GM19395 (cell line): ENCODE results near the gene GAS7.
A peak's percentile ranks its signal among the peaks of the same experiment; 100 is the strongest.
"Not testable (repeated sequence)": the region's sequence is repeated elsewhere in the genome, so short reads cannot be mapped to it uniquely, and the experiment has no call there.

Source experiments
- ATAC-seq: cut with Tn5 transposase; IDR thresholded peaks from one replicate; pipeline ENCODE4 v1.9.1; 2021; ENCODE audit warnings: mild to moderate bottlenecking, moderate library complexity; ENCODE audit not compliant: unreplicated experiment

GAS7 gene

GRCh38 chr17:10032118-10032852 lies 166.1 kb downstream of the GAS7 start:
- no peak for ATAC-seq

GRCh38 chr17:10031606-10032005 lies 166.8 kb downstream of the GAS7 start:
- no peak for ATAC-seq

GRCh38 chr17:10031127-10031526 lies 167.3 kb downstream of the GAS7 start:
- ATAC-seq, result no peak

- no peak for ATAC-seq
Measured at GRCh38 chr17:10029129-10029528, 169.3 kb downstream of the GAS7 start.

- no peak for ATAC-seq
Measured at GRCh38 chr17:10025976-10026901, 172.2 kb downstream of the GAS7 start.

- no peak for ATAC-seq
Measured at GRCh38 chr17:10025224-10025623, 173.2 kb downstream of the GAS7 start.

DNA sequence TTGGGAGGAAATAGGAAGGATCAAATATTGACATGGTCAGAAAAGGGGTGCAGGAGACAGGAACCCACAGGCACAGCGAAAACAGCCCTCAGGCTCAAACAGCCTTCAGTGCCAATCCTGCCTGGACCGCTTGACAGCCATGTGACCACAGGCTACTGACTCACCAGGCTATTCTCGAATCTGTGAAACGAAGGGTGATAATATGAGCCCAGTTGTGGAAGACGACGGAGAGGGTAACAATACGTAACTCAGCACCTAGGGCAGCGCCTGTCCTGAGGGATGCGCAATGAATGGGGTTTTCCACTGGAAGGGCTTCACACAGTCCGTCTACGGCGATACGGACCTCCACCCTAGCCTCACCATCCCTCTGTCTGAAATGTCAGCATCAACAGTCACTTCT lies 176.0 kb downstream of the GAS7 start:
- no peak for ATAC-seq

- ATAC-seq, result no peak
Measured at GRCh38 chr17:10021272-10021984, 177.0 kb downstream of the GAS7 start.

DNA sequence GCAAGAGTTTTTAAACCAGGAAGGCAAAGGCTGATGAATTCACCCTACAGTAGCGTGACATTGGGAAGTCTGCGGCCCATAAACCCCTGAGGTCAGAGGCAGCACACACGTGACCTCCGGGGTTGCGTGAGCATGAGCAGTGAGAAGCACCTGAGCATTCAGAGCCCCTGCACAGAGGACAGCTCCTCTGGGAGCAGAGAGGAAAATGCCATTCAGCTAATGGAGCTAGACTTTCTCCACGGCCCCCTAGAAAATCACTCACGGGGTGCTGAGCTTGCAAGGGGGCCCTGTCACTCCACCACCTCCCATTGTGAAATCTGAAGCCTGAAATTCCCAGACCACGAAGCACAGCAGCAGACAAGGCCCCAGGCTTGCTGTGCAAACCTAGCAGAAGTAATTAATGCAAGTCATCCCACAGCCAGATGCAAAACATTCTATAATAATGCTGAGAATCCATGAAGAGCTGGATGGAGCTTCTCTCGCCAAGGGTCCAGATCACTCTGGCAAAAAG lies 178.4 kb downstream of the GAS7 start:
- no peak for ATAC-seq

- peak; percentile 68 for ATAC-seq
Measured at GRCh38 chr17:10018461-10018891, 179.9 kb downstream of the GAS7 start.

GRCh38 chr17:10016958-10017570 lies 181.3 kb downstream of the GAS7 start:
- not testable (repeated sequence) for ATAC-seq

- peak; percentile 73 for ATAC-seq
Measured at GRCh38 chr17:10013365-10014112, 184.9 kb downstream of the GAS7 start.

- no peak for ATAC-seq
Measured at GRCh38 chr17:10010752-10011151, 187.7 kb downstream of the GAS7 start.

- no peak for ATAC-seq
Measured at GRCh38 chr17:10003705-10004104, 194.7 kb downstream of the GAS7 start.

- ATAC-seq, result not testable (repeated sequence)
Measured at GRCh38 chr17:10002567-10003360, 195.6 kb downstream of the GAS7 start.

GRCh38 chr17:10001306-10001873 lies 197.0 kb downstream of the GAS7 start:
- ATAC-seq, result no peak

DNA sequence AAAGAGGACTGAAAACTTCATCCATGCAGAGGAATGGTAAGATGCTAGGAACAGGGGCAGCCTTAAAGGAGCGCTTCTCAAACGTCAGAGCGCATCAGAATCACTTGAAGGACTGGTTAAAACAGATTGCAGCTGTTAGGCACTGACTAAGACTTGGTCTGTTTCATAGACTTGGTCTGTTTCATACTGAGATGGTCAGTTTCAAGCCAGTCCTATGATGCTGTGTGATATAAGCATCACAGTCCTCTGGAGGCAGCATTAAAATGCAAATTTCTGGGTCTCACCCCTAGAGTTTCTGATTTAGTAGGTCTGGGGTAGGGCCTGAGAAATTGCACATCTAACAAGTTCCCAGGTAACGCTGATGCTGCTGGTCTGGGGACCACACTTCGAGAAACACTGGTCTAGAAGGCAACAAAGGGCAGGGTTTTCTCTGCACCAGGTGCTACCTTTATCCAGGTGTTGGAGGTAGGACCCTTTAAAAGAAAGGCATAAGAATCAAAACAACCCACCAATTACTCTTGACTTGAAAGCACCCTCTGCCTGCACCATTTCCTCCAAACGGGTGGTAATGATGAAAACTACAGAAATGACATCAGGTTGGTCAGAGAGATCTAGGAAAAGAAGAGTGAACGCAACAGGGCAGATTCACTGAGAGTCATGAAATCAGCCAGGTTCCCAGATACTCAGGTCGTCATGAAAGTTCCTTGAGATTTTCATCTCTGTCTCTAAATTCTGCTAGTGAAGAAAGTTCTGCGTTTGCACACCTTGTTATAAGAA lies 198.3 kb downstream of the GAS7 start:
- peak; percentile 93 for ATAC-seq

- no peak for ATAC-seq
Measured at GRCh38 chr17:9998060-9998459, 200.3 kb downstream of the GAS7 start.
